ENCODE measurements around the gene CALN1.
"Not testable (repeated sequence)": the region's sequence is repeated elsewhere in the genome, so short reads cannot be mapped to it uniquely, and the experiment has no call there.

The CALN1 gene

GRCh38 chr7:72412121-72412618 lies at the start of gene CALN1:
Gene CALN1 (minus strand): TSS chr7:72412338.
- DNase-seq = not testable (repeated sequence)

GRCh38 chr7:72453471-72453870 lies 41.3 kb upstream of the CALN1 start:
- no peak for DNase-seq

GRCh38 chr7:72447465-72448204 lies 35.5 kb upstream of the CALN1 start:
- DNase-seq = no peak

- DNase-seq = no peak
These were observed 34.7 kb upstream of the CALN1 start for GRCh38 chr7:72446591-72447462.

- DNase-seq = no peak
These were observed 34.0 kb upstream of the CALN1 start for GRCh38 chr7:72446131-72446530.

GRCh38 chr7:72445580-72445979 lies 33.4 kb upstream of the CALN1 start:
- DNase-seq = no peak

GRCh38 chr7:72445075-72445474 lies 32.9 kb upstream of the CALN1 start:
- no peak for DNase-seq

GRCh38 chr7:72444026-72444776 lies 32.1 kb upstream of the CALN1 start:
- peak; percentile 24 to 31 for DNase-seq

- DNase-seq = no peak
These were observed 29.7 kb upstream of the CALN1 start for GRCh38 chr7:72441791-72442190.

- no peak for DNase-seq
These were observed 26.4 kb upstream of the CALN1 start for GRCh38 chr7:72438491-72438890.

- no peak for DNase-seq
These were observed 25.5 kb upstream of the CALN1 start for GRCh38 chr7:72437610-72438009.

GRCh38 chr7:72437061-72437585 lies 25.0 kb upstream of the CALN1 start:
- no peak for DNase-seq

GRCh38 chr7:72435925-72436480 lies 23.9 kb upstream of the CALN1 start:
- DNase-seq = no peak

- no peak for DNase-seq
These were observed 23.2 kb upstream of the CALN1 start for GRCh38 chr7:72435366-72435765.

GRCh38 chr7:72430531-72430930 lies 18.4 kb upstream of the CALN1 start:
- DNase-seq = no peak

GRCh38 chr7:72429316-72429715 lies 17.2 kb upstream of the CALN1 start:
- no peak for DNase-seq

GRCh38 chr7:72416846-72417245 lies 4.7 kb upstream of the CALN1 start:
- no peak for DNase-seq

- DNase-seq = no peak
These were observed 3.4 kb upstream of the CALN1 start for GRCh38 chr7:72415586-72415985.

GRCh38 chr7:72413886-72414285 lies 1.7 kb upstream of the CALN1 start:
- no peak for DNase-seq

- DNase-seq = no peak
These were observed 1.2 kb upstream of the CALN1 start for GRCh38 chr7:72413290-72413689.

GRCh38 chr7:72411419-72411818 lies 719 bp downstream of the CALN1 start:
- no peak for DNase-seq

- DNase-seq = no peak
These were observed 2.5 kb downstream of the CALN1 start for GRCh38 chr7:72409638-72410015.
